ENCODE results near the gene NCOR2. TPM values are rescaled to one million over a fixed set of nuclear protein-coding genes. Genes with fewer than 3 reads are reported as not detected.

The NCOR2 gene
- total RNA-seq, 1 experiment from 2014 or later = 33.3 TPM

DNA sequence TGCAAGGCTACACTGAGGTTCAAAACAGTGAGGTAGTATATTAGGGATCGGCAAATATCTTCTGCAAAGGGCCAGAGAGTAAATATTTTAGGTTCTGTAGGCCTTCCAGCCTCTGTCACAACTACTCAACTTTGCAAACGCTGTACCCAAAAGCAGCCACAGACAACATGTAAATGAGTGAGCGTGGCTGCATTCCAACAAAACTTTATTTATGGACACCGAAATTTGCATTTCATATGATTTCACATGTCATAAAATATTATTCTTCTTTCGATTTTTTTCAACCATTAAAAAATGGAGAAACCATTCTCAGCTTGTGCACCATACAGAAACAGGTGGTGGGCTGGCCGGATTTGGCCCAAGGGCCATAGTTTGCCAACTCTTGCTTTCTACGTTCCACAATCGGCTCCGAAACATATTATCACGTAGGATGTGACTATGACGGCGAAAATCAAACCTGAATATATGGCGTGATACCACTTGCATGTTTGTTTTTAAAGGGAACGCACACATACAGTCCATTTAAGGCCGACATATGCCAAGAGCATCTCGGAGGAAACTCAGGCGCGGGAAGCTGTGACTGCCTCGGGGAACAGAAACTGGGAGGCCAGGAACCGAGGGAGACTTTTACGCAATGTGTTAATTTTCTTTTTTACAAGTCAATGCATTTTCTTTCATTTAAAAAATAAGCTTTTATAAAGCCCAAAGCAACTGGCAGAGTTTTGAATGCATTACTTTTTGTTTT, 7.1 kb downstream of the NCOR2 start:
- no peak for DNase-seq (ENCODE audit: low spot score)

- no peak for DNase-seq (ENCODE audit: low spot score)
Measured at GRCh38 chr12:124559182-124560017, 8.0 kb downstream of the NCOR2 start.

DNA sequence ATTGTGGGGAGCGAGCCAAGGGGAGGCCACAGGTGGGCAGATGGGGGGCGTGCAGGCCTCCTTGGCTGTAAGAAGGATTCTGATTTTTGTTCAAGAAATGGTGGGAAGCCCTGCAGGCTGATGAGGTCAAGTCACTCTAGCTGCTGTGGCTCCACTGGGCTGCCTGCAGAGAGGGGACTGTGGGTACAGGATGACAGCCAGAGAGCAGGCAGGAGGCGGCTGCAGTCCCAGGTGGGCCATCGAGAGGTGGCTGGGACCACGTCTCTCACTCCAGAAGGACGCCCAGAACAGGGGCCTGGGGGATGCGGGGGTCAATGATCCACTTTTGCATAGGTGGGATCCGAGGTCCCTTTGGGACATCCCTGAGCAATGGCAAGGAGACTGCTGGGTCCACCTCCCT, 9.1 kb downstream of the NCOR2 start:
- DNase-seq (ENCODE audit: low spot score) = no peak

DNA sequence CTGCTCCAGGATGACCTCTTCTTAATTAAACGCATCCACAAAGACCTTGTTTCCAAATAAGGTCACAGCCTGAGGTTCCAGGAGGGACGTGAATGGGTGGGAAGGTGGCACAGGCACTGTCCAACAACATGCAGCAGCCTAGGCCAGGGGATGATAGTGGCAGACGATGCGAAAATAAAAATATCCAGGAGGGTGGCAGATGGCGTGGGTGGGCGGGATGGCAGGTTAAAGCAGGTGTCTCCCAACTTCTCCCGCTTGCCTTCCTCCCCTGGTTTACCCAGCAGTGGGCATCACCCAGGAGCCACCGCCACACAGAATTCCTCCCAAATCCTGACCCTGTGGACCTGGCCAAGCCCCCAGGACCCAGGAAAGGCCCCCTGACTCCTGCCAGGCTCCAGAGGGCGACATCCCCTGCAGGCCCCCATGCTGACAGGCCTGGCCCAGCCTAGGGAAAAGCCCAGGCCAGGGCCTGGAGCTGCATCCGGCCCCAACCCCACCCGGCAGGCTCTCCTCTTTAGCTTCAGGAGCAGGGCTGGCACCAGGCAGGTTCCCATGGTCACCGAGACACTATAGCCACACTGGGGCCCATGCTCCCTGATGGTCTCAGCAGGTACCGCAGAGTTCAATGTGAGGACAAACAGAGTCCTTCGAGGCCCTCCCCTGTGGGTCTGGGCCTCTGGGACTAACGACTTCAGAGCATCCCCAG, 9.7 kb downstream of the NCOR2 start:
- DNase-seq (ENCODE audit: low spot score) = no peak

DNA sequence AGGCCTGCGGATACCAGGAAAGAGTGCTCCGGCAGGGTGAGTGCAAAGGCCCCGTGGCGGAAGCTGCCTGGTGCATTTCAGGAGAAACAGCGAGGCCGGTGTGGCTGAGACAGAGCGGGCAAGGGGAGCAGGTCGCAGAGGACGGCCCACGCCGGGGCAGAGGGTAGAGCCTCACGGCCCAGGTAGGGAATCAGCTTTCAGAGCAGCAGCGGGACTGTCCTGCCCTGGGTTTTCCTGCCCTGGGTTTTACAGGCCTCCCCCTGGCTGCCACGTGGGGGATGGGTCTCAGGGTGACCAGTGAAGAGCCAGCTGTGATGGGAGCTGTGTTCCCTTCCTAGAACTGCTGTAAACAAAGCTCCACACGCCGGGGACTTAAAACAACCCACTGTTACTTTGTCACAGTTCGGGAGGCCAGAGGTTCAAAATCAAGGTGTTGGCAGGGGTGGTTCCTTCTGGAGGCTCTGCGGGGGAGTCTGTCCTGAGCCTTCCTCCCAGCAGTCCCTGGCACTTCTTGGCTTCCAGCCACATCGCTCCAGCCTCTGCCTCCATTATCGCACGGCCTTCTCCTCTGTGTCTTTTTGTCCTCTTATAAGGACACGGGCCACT, 10.4 kb downstream of the NCOR2 start:
- DNase-seq (ENCODE audit: low spot score) = no peak

GRCh38 chr12:124556074-124556466, 11.3 kb downstream of the NCOR2 start:
- no peak for DNase-seq (ENCODE audit: low spot score)

DNA sequence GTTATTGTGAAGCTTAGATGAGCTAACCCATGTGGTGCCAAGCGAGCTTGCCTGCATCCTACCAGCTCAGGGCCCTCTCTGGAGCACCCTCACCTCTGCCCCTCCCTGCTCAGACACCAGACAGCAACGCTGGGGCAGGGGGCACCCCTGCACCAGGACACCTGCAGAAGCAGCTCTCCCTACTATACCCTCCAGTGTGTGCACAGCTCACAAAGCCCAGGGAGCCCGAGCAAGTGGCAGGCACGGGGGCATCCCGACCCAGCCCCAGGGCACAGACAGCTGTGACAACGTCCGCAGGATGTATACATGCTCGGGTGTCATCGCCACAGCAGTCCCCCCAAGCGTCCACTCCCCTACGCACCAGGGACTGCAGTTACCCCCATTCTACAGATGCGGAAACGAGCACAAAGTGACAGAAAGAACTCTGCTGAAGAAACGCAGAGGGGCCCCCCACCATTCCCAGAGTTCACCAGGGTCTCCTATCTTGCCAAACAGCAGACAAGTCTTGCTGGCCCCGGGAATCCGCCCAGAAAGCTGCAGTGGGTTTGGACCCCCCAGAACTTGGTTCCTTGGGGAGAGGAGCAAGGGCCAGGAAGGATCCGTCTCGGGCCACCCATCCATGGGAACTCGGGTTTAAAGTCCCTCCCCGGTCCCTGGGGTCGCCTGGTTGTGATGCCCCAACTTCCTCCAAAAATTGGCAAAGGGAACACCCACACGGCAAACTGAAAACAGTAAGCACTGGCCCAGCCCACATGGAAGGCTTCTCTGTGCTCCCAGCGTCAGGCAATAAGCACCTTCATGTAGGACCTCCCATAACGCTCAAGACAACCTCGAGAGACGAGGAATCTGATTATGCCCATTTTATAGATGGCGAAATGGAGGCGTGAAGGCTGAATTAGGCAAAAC, 12.0 kb downstream of the NCOR2 start:
- DNase-seq (ENCODE audit: low spot score) = no peak

- DNase-seq (ENCODE audit: low spot score) = peak; percentile 40
Measured at GRCh38 chr12:124554429-124555029, 12.9 kb downstream of the NCOR2 start.

- DNase-seq (ENCODE audit: low spot score) = no peak
Measured at GRCh38 chr12:124553862-124554428, 13.5 kb downstream of the NCOR2 start.

DNA sequence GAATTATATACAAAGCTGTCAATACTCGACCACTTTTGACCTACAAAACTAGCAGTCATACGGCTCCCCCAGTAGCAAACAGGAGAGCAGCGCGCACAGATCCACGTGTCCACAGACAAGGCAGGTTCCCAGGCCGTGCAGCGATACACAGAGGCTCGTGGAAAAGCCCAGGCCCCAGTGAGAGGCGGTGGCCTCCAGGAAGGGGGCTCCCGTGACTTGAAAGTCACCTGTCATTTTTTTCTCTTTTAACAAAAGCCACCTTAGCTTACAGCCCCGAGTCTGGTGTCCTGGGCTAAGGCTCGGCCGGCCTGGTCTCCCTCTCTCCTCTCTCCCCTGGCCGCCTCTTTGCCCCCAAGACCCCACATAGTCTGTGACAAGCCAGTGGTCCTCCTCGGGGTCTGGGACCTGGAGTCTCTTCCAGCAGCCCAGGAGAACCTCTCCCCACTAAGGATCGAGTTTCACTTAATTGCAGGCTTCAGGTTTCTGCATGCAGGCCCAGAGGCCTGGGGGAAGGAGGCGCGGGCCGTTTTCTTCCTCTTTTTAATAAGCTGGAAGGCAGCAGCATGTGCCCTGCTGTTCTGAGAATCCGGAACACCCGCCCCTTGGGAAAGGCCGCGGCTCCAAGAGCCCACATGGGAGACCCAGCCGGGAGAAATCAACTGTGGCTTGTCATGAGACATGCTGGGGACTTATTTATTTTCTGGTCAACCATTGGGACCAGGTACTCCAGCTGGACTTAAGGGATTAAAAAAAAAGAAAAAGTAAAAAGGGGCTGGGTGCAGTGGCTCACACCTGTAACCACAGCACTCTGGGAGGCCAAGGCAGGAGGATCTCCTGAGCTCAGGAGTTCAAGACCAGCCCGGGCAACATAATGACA, 15.9 kb downstream of the NCOR2 start:
- DNase-seq (ENCODE audit: low spot score) = no peak

DNA sequence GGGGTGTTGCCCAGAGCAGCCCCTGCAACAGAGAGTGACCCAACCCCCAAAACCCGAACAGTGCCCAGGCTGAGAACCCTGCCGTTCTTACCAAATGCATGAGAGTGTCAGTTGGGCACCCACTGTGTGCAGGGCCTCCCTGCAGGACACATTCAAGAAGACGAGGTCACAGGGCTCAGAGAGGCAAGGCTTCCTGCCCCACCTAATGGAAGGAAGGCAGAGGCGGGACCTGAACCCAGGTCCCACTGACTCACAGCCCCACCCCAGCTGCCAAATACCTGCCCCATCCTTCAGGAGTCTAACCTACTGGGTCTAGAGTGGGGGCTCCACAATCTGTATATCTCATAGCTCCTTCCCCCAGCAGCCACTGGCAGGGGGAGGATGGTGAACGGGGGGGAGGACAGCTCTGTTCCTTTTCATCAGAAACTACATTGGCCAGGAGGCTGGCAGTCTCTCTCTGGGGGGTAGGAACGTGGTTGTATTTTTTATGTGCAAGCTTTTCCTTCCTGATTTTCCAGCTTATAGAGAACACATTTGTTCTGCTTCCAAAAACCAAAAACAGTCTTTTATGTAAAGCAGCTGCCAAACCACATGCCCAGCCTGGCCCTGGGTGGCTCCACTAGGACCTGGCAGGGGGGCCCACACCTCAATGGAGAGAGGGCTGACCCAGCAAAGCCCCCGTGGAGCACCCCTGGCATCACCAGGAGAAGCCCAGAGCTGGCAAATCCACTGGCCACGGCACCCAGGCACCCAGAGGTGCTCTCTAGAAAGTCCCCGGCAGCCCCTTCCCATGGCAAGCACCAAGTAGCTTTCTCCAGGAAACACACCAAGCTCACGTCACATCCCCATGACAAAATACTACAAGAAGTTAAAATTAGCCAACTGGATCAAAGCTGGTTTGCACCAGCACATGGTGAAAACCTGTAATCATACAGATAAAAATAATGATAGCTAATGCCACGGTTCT, 17.0 kb downstream of the NCOR2 start:
- DNase-seq (ENCODE audit: low spot score) = peak; percentile 30

GRCh38 chr12:124549629-124550028, 17.8 kb downstream of the NCOR2 start:
- DNase-seq (ENCODE audit: low spot score) = peak; percentile 27

DNA sequence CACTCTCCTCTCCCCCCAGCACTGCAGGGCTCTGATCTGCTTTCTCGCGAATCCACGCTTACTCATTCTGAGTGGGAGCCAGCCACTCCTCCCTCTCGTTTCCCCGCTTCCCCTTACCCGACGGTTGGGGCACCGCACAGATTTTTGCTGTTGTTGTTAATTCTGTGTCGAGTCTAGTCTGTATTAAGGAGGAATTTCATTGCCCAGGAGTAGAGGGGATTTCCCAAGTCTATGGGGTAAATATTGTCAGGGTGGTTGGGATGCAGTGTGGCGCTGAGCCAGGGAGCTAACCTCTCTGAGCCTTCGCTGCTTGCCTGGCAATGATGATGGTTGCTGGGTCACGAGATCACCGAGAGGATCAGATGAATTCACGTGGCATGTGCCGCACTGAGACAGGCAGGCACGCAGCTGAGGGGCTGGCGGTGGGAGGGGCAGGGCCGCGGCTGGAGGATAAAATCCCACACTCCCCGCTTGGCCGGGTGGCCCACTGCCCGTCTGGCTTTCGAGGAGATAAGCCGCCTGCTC, 18.5 kb downstream of the NCOR2 start:
- peak; percentile 77 for DNase-seq (ENCODE audit: low spot score)

- no peak for DNase-seq (ENCODE audit: low spot score)
Measured at GRCh38 chr12:124547626-124548025, 19.8 kb downstream of the NCOR2 start.

- DNase-seq (ENCODE audit: low spot score) = peak; percentile 65
Measured at GRCh38 chr12:124545508-124546418, 21.6 kb downstream of the NCOR2 start.

GRCh38 chr12:124544983-124545382, 22.4 kb downstream of the NCOR2 start:
- DNase-seq (ENCODE audit: low spot score) = no peak
